Ovary (tissue), 9 donors: ENCODE data around the gene RASGRP4. TPM values are rescaled to one million over a fixed set of nuclear protein-coding genes. Genes with fewer than 3 reads are reported as not detected.

Experiments used
- DNase-seq, 5 donors: peaks; one replicate each; pipeline ENCODE4 v3.0.0-alpha.2; 2019 to 2020
- H3K27ac ChIP-seq, 2 donors: fragments of 200-600 bp; one replicate each; pipeline versions ENCODE4 v1.5.1 to v1.8.0; 2019 to 2022
- H3K27me3 ChIP-seq: fragments of 200-600 bp; one replicate; pipeline ENCODE4 v1.8.0; 2022
- H3K36me3 ChIP-seq: fragments of 200-600 bp; sonication (generic); one replicate; pipeline ENCODE4 v1.5.1; 2019
- H3K4me1 ChIP-seq: one replicate; pipeline ENCODE4 v1.8.1; 2013; ENCODE audit warnings: mild to moderate bottlenecking, moderate library complexity; ENCODE audit not compliant: insufficient read depth
- H3K4me3 ChIP-seq: fragments of 200-600 bp; sonication (generic); one replicate; pipeline ENCODE4 v1.5.1; 2017
- H3K9me3 ChIP-seq, 2 donors: fragments of 200-600 bp in 1 of 2; sonication (generic) in 1 of 2; one replicate each; pipeline versions ENCODE4 v1.5.1 to v1.8.1; 2013 to 2019; ENCODE audit warnings: mild to moderate bottlenecking in 1 of 2, moderate library complexity in 1 of 2
- EP300 ChIP-seq: sonication (generic); formaldehyde crosslinking; IDR thresholded peaks from one replicate; pipeline ENCODE4 v1.6.1; 2017; ENCODE audit warnings: antibody characterized with exemption
- POLR2A ChIP-seq: fragments of 450-650 bp; IDR thresholded peaks from one replicate; pipeline ENCODE4 v1.6.1; 2017; ENCODE audit warnings: antibody characterized with exemption, mild to moderate bottlenecking, moderate library complexity
- WGBS, 3 donors: extraction: QIAGEN DNeasy Blood & Tissue Kit in 1 of 3; methylation state at CpG; one replicate each; pipeline versions ENCODE4 v1.1.5 to v1.1.7; 2013 to 2017; 5-methylcytosine and 5-hydroxymethylcytosine counted together
- intact Hi-C, 4 donors: fragments of 100-400 bp; cut with DNase I; formaldehyde crosslinking; loops; one replicate each; pipeline versions ENCODE4 v1.11.0 to v1.15.1; 2022 to 2023
- polyA plus RNA-seq, 2 donors: library from polyadenylated mRNA; stranded (reverse); fragments of 200-250 nt in 1 of 2; fragments of 350-450 nt in 1 of 2; fragmentation: Illumina TruSeq in 1 of 2; extraction: RNeasy Lipid Tissue Mini Kit (QIAGEN cat#74804) in 1 of 2; gene quantifications; one replicate each; pipeline ENCODE4 v1.2.3, GENCODE V29; 2013 to 2014
- total RNA-seq, 7 donors: library from RNA; depleted of rRNA in 2 of 7; stranded (reverse); fragments of >200 nt in 2 of 7; fragmentation: NEBNext Ultra II Directional in 3 of 7; extraction: Animal tissue kit (Norgen Biotek cat#: 25700) in 3 of 7; gene quantifications; one replicate each; pipeline versions ENCODE4 v1.1.0 to v1.2.4, GENCODE V29; 2016 to 2023
- TF ChIP-seq, protein P1 (sequence below), 3 donors: fragments of 450-650 bp in 2 of 3; fragments of 200-600 bp in 1 of 3; IDR thresholded peaks; one replicate each; pipeline versions ENCODE4 v1.5.1 to v1.8.0; 2016 to 2022; ENCODE audit warnings: antibody characterized with exemption in 3 of 3, mild to moderate bottlenecking in 1 of 3
- donor health status: DM: no; HTN: no; CAD: no; lungs with moderate emphysema.
- donor health status: DM: no; HTN: no; CAD: no.
- donor health status: Bipolar disorder and iron deficiency.
- donor health status: DM: yes; HTN: yes; CAD: no.
- donor health status: DM: no; HTN: no; CAD: no.
- donor health status: DM: yes; HTN: yes; CAD: no.

The RASGRP4 gene
- total and polyA plus RNA-seq, 9 donors = 0.45 to 2.5 (median 0.84) TPM

DNA sequence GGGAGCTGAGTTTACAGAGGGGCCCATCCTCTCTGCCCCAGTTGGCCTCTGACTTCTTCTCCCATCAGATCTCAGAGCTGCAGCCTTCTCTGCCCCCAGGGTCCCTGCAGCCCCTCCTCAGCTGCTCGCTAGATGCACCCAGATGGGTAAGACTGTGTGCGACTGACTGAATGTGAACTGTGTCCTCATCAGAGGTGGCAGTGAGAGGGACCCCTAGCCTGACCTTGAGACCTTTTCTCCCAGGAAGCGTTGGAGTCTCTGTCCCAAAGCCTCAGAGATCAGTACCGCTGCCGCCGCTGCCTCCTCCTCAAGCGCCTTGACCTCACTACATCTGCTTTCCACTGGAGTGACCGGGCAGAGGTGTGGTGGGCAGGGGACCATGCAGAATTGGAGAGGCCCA lies 20.7 kb downstream of the RASGRP4 start:
- WGBS, 3 donors = 86 to 88% (median 88%) methylated on average over 8 of the region's 8 CpGs
- Histone ChIP-seq H3K27me3 (no peaks in the 10 kb centered on the region), H3K9me3 (no peaks in the 10 kb centered on the region), H3K4me3 (no peak overlapping the region), H3K4me1 (no peaks in the 10 kb centered on the region), H3K36me3 (no peaks in the 10 kb centered on the region), H3K27ac (no peak overlapping the region)
- TF ChIP-seq POLR2A = no peak
- TF ChIP-seq EP300 = no peak
- TF ChIP-seq, protein P1, sequence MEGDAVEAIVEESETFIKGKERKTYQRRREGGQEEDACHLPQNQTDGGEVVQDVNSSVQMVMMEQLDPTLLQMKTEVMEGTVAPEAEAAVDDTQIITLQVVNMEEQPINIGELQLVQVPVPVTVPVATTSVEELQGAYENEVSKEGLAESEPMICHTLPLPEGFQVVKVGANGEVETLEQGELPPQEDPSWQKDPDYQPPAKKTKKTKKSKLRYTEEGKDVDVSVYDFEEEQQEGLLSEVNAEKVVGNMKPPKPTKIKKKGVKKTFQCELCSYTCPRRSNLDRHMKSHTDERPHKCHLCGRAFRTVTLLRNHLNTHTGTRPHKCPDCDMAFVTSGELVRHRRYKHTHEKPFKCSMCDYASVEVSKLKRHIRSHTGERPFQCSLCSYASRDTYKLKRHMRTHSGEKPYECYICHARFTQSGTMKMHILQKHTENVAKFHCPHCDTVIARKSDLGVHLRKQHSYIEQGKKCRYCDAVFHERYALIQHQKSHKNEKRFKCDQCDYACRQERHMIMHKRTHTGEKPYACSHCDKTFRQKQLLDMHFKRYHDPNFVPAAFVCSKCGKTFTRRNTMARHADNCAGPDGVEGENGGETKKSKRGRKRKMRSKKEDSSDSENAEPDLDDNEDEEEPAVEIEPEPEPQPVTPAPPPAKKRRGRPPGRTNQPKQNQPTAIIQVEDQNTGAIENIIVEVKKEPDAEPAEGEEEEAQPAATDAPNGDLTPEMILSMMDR (IDR thresholded peaks at IDR 0.05) = no peak
- intact Hi-C loops = loop anchor here in 3 of 4 donors (10.0 kb wide), 4 partner anchors 220 to 520 kb away; partner anchors contain the start of gene CCER2 (in 1 of the 3)
- DNase-seq = no peak

DNA sequence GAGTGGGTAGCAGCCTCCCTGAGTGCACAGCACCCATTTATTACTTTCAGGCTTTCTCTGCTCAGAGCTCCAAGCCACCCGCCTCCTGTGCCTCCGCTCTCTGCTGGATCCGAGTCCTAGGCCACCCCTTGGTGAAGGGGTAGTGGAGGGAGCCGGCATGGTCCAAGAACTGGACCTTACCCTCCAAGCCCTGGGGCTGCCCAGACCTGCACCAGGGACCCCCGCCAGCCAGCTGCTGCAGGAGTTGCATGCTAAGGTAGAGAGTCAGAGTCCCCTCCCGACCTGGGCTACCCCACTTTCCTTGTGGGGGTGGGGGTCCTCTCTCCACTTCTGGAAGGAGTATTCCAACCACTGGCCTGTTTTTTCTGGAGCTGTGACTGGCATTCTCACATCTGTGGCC lies 21.2 kb downstream of the RASGRP4 start:
- Histone ChIP-seq H3K36me3 (no peaks in the 10 kb centered on the region), H3K9me3 (no peaks in the 10 kb centered on the region), H3K4me3 (no peak overlapping the region), H3K27me3 (no peaks in the 10 kb centered on the region), H3K4me1 (no peaks in the 10 kb centered on the region), H3K27ac (no peak overlapping the region)
- intact Hi-C loops = loop anchor here in 3 of 4 donors (5.0 to 10.0 kb wide), 5 partner anchors 220 to 527 kb away; partner anchors contain the start of genes CCER2 (in 1 of the 3), MRPS12 (in 1 of the 3) and SARS2 (in 1 of the 3)
- TF ChIP-seq, protein P1 (IDR thresholded peaks at IDR 0.05) = no peak
- TF ChIP-seq POLR2A = no peak
- no peak for TF ChIP-seq EP300
- 83 to 94% (median 88%) methylated on average over 6 of the region's 6 CpGs for WGBS, 3 donors
- DNase-seq = no peak

DNA sequence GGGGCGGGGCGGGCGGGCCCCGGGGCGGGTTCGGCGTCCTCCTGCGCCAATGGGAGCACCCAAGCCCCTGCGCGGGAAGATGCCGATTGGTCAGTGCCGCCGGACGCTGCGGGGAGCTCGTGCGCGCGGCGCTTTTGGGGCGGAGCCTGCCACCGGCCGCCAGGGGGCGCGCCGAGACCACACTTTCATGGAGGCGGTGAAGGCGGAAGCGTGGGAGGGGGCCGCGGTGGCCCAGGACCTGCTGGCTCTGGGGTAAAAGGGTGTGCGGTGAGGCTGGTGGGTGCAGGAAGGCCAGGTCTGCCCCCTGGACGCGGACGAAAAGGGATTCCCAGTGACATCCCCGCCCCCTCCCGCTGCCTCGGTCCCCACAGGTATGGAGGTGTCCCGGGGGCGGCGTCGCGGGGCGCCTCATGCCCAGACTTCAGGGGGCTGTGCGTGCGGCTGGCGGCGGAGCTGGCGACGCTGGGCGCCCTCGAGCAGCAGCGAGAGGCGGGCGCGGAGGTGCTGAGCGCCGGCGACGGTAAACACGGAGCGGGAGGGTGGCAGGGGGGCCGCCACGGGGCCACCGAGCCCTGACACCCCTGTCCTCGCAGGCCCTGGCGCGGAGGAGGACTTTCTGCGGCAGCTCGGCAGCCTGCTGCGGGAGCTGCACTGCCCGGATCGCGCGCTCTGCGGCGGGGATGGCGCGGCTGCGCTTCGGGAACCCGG lies 22.9 kb downstream of the RASGRP4 start, which contains the start of gene FAM98C:
FAM98C (plus strand) TSS at position 127 of the 708 bp plus-strand sequence; CDS start at position 188, 61 bp downstream.
- 0 to 1% (median 0%) methylated on average over 42 to 82 of the region's 82 CpGs for WGBS, 3 donors
- H3K4me3 ChIP-seq = peak within 1 kb of the TSS; percentile 82
- peak; percentile 95 to 99 (median 97) for DNase-seq
- no peaks in the 10 kb centered on the region for H3K27me3 ChIP-seq
- no peaks in the 10 kb centered on the region for H3K36me3 ChIP-seq
- TF ChIP-seq, protein P1 (IDR thresholded peaks at IDR 0.05) = peak; percentile 98 to 100 (median 99)
- no peak for TF ChIP-seq POLR2A
- H3K27ac ChIP-seq = peak within 1 kb of the TSS in 1 of 2 donors; percentile 55
- no peaks in the 10 kb centered on the region for H3K4me1 ChIP-seq
- H3K9me3 ChIP-seq = no peaks in the 10 kb centered on the region
- intact Hi-C loops = loop anchor here in 3 of 4 donors (5.0 to 10.0 kb wide), 5 partner anchors 222 to 529 kb away; partner anchors contain the start of genes CCER2 (in 1 of the 3), MRPS12 (in 1 of the 3) and SARS2 (in 1 of the 3)

DNA sequence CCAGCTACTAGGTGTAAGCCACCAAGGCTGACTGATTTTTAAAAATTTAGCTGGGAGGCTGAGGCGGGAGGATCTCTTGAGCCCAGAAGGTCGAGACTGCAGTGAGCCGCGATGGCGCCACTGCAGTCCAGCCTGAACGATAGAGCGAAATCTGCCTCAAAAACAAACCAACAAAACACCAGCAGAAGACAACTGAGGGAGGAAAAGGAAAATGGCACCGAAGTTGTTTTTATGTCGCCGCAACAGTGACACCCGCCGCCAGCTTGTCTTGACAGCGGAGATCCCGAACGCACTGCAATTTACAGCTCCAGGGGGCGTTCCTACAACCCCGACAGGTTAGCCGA lies 23.4 kb downstream of the RASGRP4 start:
- intact Hi-C loops = loop anchor here in 3 of 4 donors (5.0 to 10.0 kb wide), 5 partner anchors 222 to 530 kb away; partner anchors contain the start of genes CCER2 (in 1 of the 3), MRPS12 (in 1 of the 3) and SARS2 (in 1 of the 3)
- 1 to 3% (median 2%) methylated on average over 18 of the region's 18 CpGs for WGBS, 3 donors
- H3K27ac ChIP-seq = no peak overlapping the region
- no peak for TF ChIP-seq EP300
- TF ChIP-seq POLR2A = no peak
- TF ChIP-seq, protein P1 (IDR thresholded peaks at IDR 0.05) = no peak
- H3K4me1 ChIP-seq = no peaks in the 10 kb centered on the region
- no peaks in the 10 kb centered on the region for H3K27me3 ChIP-seq
- H3K4me3 ChIP-seq = peak overlapping the region; percentile 82
- no peaks in the 10 kb centered on the region for H3K9me3 ChIP-seq
- H3K36me3 ChIP-seq = no peaks in the 10 kb centered on the region
- no peak for DNase-seq
